HG03045 (cell line): ENCODE measurements around the gene NTRK3.

Source experiments
- ATAC-seq: cut with Tn5 transposase; IDR thresholded peaks from one replicate; pipeline ENCODE4 v1.9.1; 2021; ENCODE audit warnings: mild to moderate bottlenecking, moderate library complexity; ENCODE audit not compliant: unreplicated experiment

NTRK3 gene

DNA sequence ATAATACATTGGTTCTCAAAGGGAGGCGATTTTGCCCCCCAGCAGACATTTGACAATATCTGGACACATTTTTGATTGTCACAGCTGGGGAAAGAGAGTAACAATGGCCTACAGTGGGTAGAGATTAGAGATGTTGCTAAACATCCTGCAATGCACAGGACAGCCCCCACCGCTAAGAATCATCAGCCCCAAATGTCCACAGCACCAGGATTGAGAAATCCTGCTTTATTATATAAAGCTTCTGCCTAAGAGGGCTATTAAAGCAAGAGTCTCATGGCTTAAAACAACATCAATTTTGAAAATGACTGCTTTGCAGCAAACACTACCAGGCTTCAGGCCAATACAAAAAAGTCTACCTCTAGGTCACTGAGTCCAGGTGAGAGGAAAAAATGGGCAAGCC is 68.2 kb downstream of the NTRK3 start:
- no peak for ATAC-seq

DNA sequence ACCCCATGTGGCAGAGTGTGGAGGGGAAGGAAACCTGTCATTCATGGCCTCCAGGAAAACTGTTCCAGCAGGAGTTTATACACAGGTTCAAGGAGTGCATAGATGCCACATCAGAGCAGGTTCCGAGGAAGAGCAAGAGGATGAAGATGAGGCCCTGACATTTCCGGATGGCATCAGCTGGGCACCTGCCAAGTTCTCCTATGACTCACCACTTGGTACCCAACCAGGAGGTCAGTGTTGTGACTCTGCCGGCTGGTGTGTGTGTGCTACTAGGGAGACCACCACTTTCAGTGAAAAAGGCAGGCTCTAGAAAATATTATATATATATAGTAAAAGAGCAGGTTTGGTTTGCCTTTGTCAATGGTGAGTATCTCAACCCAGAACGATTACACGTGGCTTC is 69.3 kb downstream of the NTRK3 start:
- ATAC-seq: no peak

DNA sequence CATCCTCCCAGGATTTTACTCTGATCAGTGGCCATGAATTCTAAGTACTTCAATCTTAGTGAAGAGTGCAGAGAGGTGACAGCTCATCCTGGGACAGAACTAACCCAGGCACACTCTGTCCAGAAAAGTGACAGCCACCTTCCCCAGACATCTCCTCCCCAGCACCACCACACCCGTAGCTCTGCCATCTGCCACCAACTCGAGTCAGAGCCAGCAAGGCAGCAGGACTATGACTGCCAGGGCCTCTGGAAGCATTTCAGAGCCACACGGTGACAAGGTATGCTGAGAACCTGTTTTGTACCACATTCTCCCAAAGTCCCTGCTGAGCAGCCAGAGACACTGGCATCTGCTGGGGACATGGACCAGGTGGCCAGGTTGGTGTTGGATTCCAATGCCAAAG is 71.0 kb downstream of the NTRK3 start:
- ATAC-seq: no peak

DNA sequence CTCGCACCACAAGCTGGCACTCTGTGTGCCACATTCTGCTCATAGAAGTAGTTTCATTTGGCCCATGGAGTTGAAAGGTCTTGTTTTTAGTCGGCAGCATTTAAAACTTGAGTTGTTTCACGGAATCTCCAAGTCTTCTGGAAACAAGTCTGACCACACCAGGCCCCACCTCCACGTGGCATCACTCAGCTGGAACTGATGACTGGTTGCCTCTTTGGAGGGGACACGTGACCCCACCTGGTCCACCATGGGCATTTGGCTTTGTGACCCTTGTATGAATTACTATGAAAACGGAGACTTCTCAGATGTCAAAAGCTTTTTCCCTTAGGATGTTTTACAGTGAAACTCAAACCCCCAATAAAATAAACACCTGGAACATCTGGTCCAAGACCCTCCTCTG is 74.9 kb downstream of the NTRK3 start:
- ATAC-seq: no peak

DNA sequence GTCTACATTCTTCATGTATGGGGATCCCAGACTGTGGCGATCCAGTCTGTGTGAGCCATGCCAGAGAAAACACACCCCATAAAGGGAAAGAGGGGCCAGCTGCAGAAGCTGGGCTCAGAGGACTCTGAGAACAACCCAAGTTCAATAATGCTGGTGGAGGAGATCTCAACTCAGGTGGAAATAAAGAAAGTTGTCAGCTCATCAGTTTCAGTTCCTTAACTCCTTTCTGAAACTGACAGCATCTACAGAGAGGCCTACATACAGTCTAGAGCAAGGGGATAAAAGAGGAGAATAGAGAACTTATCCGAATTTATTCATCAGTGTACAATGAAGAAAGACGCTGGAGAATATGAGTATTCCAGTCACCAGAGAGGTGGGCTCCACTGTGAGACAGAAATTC is 77.0 kb downstream of the NTRK3 start:
- ATAC-seq: no peak

DNA sequence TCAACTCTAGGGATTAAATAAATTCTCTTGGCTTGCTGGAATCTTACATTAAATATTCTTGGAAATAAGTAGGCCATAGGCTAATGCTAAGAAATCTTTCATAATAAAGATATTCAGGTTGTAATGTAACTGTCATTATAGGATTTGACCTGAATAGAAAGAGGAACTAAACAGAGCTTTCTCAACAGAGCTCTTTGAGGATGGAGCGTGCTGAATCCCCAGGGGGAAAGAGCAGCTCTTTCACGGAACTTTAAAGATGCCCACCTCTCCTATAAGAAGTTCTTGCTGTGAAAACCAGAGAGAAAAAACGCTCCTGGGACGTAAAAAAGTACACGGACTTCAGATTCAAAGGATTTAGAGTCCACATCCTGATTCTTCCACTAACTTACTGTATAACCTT is 77.9 kb downstream of the NTRK3 start:
- no peak for ATAC-seq

DNA sequence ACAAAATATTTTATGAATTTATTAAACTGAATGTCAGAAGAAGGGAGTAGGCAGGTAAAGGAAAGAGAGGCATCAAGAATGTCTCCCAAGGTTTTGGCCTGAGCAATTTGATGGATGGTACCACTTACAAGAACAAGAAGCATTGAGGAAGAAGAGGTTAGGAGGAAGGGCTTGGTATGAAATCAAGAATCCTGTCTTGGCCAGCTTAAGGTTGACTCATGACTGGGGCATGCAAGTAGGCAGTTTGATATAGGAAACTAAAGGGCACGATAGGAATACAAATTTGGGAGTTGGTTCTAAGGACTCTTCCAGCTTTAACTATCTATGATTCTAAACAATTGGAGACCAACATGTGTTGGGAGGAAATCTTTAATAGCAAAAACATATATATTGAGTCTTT is 79.1 kb downstream of the NTRK3 start:
- no peak for ATAC-seq

DNA sequence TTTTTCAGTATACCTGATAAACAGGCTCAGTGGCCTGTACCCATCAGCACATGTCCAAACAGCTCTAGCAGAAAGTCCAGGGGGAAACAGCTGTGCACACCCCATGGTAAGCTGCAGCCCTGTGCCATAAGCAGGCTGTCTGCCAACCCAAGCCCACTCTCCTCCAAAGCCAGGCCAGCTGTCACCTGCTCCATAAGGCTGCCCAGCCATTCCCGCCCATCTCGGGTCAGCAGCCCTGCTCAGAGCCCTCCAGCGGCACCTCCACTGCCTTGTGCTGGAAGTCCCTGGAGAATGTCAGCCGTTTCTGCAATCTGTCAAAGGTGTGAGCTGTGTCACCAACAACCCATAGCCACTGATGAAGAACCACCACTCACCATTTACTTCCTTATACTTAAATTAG is 82.0 kb downstream of the NTRK3 start:
- no peak for ATAC-seq

DNA sequence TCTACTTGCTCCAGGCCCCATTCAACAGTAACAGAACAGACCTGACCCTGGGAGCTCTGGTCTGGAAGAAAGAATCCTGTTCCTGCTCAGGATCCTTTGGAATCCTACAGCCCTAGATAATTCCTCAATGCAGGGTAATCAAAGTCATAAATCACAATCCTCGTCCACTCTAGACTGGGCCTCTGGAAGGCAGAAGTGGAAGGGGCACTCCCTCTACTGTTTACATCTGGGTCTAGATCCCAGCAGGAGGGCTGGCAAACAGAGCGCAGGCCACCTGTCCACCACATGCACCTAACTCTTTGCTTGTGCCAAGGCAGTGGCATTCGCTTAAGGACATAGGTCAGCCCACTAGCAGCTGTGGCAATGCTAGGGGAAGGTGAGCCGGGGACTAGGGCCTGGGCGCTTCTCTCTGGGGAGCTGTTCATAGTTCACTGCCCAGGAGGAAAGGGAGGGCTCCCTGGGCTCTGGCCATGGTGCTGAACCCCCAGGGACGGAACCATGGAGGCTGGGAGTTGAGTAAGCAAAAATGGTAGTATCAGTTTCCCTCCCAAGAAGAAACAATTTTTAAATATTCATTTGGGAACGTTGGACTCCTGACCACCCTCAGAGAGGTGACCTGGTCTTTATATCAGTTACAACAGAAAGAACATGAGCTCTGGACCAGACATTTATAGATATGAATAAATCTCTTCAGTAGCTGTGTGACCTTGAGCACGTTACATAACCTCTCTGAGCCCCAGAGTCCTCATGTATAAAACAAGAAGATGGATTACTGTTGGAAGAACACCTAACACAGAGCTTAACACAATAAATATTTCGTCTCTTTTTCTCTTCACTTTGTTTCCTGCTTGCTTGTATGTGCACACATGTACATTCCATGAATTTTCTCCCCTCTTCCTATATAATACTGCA is 90.2 kb downstream of the NTRK3 start:
- ATAC-seq: no peak

DNA sequence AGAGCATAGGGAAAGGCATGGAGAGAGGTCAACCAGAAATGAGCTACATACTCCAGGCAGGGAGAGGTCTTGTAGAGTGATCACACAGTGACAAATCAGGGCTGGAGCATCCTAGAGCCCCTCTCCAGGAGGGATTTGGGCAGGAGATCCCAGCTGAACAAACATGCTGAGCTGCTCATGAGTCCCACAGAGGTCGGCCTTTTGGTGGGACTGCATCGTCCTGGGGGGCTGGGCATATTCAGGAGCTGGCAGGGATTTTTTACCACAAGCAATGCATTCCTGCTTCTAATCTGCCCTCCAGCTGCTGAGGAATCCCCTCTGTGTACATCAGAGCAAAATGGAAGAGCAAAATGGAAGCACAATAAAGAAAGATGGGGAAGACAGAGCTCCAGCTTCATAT is 94.9 kb downstream of the NTRK3 start:
- no peak for ATAC-seq

DNA sequence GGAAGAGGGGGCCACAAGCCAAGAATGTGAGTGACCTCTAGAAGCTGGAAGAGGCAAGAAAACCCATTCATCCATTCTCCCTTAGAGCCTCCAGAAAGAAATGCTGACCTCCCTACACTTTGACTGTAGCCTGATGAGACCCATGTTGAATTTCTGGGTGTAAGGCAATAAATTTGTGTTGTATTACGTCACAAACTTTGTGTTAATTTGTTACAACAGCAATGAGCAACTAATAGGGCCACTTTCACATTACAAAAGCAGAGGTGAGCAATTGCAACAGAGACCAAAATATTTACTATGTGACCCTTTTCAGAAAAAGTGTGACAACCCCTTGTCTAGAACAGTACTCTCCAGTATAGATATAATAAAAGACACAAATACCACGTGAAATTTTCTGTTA is 101.2 kb downstream of the NTRK3 start:
- ATAC-seq: no peak

DNA sequence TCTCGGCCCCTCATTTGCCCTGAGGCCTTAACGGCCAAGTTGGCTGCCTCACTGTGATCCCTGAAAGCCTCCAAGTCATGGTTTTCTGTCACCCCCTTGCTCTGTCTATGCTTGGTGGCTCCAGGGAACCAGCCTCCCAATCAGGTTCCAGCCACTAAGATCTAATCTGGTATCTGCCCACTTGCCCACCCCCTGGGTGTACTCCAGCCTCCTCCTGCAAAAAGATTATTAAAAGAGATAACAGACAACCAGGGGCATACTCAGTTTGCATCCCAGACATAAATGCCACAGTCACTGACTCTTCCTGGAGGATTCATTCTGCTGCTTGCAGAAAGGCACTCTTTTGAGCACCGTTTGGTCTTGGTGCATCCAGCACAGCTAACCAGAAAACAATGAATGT is 103.9 kb downstream of the NTRK3 start:
- ATAC-seq: no peak

DNA sequence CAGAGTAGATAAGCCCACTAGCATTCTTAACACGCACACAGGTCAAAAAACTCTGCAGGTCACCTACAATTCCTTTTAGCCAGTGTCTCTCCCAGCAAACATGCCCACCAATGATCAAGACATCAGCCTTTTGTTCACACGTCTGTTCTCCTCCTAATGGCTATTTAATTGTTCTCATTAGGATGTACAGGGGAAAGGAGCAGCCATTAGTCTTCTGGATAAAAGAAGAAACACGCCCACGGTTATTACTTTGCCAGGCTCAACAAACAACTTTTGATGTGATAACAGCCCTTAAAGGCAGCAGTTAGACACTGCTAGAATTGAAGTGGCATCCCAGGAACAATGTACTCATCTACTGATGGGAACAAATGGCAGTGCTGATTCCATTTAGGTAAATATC is 108.8 kb downstream of the NTRK3 start:
- no peak for ATAC-seq

DNA sequence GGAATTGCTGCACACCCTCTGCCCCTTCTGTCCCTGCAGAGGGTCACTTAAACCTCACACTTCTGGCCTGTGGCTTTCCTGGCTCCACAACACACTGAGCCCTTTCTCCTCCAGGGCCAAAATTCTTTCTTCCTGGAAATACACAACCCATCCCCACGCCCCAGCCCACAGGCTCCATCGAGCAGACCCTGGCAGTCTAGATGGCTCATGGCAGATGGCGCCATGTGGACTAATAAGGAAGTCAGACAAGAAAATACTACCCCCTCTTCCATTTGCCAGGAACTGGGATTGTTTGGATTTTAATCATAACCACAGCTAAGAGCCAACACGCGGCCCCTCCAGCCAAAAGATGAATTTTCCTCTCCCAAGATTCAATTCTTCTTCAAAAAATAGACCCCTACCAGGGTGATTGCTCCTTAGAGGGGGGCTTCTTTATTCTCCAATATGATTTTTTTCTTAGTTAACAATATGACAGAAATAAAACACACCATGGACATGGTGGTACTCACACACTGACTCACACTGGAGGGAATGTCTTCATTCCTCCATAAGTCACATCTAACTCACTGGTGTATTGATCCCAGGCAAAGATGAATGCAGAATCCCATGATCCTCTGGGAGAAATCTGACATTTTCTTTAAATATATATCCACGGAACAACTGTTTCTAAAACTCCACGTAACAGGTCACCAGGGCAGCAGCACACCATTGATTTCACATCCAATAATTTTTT is 111.5 kb downstream of the NTRK3 start:
- no peak for ATAC-seq

DNA sequence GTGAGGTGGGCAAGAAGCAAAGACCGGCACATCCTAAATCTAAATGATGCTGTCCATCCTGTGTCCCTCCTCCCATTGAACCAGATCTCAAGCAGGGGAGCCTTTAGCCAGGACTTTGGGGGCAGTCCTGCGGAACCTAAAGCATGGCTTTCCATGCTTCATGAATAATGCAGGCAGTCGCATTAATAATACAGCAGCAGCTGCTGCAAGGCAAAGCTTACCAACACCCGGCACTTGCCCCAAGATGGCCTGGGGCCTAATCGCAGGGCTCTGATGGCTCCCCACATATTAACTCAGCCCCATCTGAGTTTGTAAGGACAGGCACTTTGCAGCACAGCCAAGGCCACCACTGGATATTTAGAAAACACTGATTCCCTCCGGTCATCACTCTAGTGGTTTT is 114.4 kb downstream of the NTRK3 start:
- no peak for ATAC-seq

DNA sequence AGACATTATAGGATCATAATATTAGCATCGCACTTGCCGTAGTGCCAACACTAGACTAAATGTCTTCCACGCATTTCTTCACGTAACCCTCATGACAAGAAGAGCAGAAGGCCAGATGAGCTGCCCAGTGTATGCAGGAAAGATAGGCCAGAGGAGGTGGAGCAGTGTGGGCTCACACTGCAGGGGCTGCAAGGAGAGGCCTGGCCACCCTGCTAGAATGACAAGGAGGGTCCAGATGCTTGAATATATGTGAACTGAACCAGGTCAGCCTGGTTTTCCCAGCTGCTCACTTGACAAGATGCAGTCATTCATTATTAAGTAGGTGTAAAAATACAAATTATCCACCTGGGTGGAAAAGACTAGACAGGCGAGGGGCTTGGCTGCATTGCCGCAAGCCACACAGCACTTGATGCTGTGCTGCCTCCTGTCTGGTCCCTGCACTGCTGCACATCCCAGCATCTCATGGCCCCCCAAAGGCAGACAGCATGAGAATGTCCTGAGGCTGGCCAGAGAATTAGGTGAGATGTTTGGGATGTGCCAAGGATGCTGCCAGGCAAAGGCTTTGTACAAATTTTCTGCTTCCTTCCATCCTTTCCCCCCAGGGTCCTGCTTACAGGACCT is 115.2 kb downstream of the NTRK3 start:
- no peak for ATAC-seq

DNA sequence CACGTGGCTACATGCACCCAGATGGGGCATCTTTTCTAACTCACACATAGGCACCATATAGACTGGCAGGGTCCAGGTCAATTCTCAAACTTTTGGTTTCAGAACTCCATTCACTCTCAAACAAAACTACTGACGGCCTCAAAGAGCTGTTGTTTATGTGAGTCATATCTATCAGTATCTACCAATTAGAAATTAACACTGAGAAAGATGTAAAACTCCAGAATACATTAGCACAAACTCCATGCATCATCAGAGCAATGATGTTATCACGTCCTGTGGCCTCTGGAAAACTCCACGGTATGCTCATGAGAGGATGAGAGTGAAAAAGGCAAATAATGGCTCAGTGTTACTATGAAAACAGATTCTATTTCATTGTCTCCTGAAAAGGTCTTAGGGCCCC is 116.1 kb downstream of the NTRK3 start:
- ATAC-seq: no peak

DNA sequence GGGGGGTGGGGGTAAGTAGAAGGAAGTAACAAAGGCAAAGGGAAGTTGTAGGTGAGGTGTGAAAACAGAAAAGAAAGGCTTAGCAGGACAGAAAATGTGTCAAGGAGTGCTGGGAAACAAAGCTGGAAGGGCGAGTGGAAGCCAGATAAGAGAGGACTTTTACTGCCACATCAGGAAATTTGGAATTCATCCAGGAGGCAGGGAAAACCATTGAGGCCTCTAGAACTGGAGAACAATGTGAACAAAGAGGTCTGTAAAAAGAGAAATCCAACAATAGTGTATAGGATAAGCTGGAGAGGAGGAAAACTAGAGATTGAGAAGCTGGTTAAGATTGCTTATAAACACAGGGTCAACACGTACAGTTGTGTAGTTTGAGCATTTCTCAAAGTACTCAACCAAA is 116.6 kb downstream of the NTRK3 start:
- no peak for ATAC-seq

DNA sequence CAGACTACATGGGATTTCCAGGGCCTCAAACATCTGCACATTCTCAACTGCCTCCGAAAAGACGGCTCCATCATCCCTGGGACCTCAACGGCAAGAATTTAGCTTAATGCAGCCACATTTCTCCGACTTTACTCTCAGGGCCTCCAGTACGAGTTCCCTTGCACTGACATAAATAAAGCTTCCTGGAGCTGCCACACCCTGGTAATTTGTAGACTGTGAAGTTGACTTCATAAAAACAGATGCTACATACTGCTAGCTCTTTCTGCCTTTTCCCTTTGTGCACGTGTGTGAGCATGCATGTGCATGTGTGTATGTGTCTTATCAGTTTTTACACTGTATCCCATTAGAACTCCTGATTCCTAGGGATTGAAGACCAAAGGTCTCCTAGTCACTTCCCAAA is 122.7 kb downstream of the NTRK3 start:
- no peak for ATAC-seq

DNA sequence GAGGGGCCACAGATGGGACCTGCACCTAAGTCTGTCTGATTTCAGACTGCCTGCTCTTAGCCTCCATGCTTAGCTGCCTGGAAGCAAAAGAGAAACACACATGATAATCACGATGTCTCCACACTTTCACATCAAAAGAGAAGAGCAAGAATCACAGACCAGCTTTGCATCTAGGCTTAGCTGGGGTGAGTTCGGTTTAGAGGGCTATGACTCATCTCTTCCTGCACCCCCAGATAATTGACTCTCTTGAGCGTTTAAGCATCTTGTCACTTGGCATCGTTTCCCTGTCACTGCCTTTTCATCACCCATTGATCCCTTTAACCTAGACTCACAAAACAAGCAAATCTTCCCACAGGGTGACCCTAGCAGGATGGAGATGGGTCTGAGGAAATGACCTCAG is 124.0 kb downstream of the NTRK3 start:
- ATAC-seq: no peak

DNA sequence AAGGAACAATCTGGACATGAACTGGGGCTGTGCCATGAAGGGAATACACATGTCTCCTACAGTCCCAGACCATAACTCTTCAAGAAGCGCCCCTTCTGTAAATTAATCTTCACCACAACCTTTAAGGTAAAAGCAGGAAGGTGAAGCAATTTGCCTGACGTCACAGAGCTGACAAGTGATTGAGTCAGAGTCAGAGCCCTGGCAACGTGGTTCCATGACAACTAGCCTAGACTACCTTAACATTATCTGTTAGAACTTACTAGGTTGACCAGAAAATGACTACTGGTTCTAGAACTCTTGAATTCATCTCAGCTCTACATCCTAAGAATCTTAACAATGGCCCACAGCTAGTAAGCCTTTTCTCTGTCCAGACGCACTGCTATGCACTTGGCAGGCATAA is 124.6 kb downstream of the NTRK3 start:
- ATAC-seq: no peak

DNA sequence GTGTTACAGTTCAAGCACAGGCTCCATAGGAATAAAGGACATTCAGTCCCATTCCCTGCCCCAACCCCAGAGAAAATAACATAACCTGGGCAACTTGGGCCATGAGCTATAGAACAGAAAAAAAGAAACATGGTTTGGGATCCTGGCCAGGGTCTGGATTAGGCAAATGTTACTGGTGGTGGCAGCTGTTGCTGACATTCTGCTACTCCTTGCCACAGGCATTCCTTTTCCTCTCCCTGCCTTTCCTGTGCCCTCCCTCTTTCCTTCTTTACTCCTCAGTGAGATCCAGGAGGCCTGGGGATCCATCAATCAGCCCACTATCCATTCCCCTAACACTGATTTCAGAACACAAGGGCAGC is 129.1 kb downstream of the NTRK3 start:
- ATAC-seq: no peak
